RWPE2 (cell line): ENCODE data around the gene PLD4.
A peak's percentile ranks its signal among the peaks of the same experiment; 100 is the strongest.

Experiments
- ATAC-seq: fragments of 200-7000 bp; cut with Tn5 transposase; 3 replicates; pipeline ENCODE4 v1.9.1; 2021; ENCODE audit warnings: low read depth
- DNase-seq: peaks from one replicate; pipeline ENCODE4 v3.0.0-alpha.2; 2020; ENCODE audit warnings: low spot score
- H3K27ac ChIP-seq: fragments of 450-650 bp; 2 replicates; pipeline ENCODE4 v1.5.1; 2017; ENCODE audit warnings: mild to moderate bottlenecking; ENCODE audit not compliant: poor library complexity, severe bottlenecking
- H3K27me3 ChIP-seq: fragments of 250-450 bp; sonication (Bioruptor Pico); 2 replicates; pipeline ENCODE4 v1.5.1; 2021; ENCODE audit warnings: mild to moderate bottlenecking, moderate library complexity; ENCODE audit not compliant: insufficient read depth, poor library complexity, severe bottlenecking
- H3K36me3 ChIP-seq: fragments of 250-450 bp; sonication (Bioruptor Pico); 2 replicates; pipeline ENCODE4 v1.5.1; 2020; ENCODE audit warnings: low read depth, mild to moderate bottlenecking, moderate library complexity
- H3K4me1 ChIP-seq: fragments of 250-450 bp; sonication (Bioruptor Pico); 2 replicates; pipeline ENCODE4 v1.5.1; 2021; ENCODE audit warnings: mild to moderate bottlenecking, moderate library complexity; ENCODE audit not compliant: insufficient read depth, poor library complexity, severe bottlenecking
- H3K4me3 ChIP-seq: fragments of 250-450 bp; sonication (Bioruptor Pico); 2 replicates; pipeline ENCODE4 v1.5.1; 2021; ENCODE audit warnings: mild to moderate bottlenecking, moderate library complexity; ENCODE audit not compliant: severe bottlenecking
- H3K9me3 ChIP-seq: fragments of 250-450 bp; sonication (Bioruptor Pico); 2 replicates; pipeline ENCODE4 v1.5.1; 2021; ENCODE audit warnings: mild to moderate bottlenecking, moderate library complexity; ENCODE audit not compliant: severe bottlenecking
- CTCF ChIP-seq: fragments of 450-650 bp; IDR thresholded peaks from one replicate; pipeline ENCODE4 v1.5.1; 2017; ENCODE audit warnings: mild to moderate bottlenecking, moderate library complexity; ENCODE audit not compliant: poor library complexity, severe bottlenecking

The PLD4 gene

GRCh38 chr14:104936361-104937155, 11.9 kb downstream of the PLD4 start:
- no peak overlapping the region for H3K4me3 ChIP-seq
- H3K4me1 ChIP-seq: no peaks in the 10 kb centered on the region
- DNase-seq: peak; percentile 54
- H3K9me3 ChIP-seq: no peaks in the 10 kb centered on the region
- no peaks in the 10 kb centered on the region for H3K27me3 ChIP-seq
- no peak; the same call in 2 of the 3 replicates for ATAC-seq
- peaks cover 34% of the 10 kb centered on the region for H3K36me3 ChIP-seq
- TF ChIP-seq CTCF: no peak
- H3K27ac ChIP-seq: no peak overlapping the region

- peak; percentile 47 for DNase-seq
- Histone ChIP-seq H3K36me3 (peaks cover 40% of the 10 kb centered on the region), H3K4me1 (no peaks in the 10 kb centered on the region), H3K27ac (no peak overlapping the region), H3K4me3 (no peak overlapping the region), H3K27me3 (no peaks in the 10 kb centered on the region), H3K9me3 (no peaks in the 10 kb centered on the region)
- ATAC-seq: no peak
- no peak for TF ChIP-seq CTCF
Measured at GRCh38 chr14:104937161-104937560, 12.5 kb downstream of the PLD4 start.

- DNase-seq: no peak
- H3K4me3 ChIP-seq: no peak overlapping the region
- no peaks in the 10 kb centered on the region for H3K27me3 ChIP-seq
- no peak for ATAC-seq
- H3K36me3 ChIP-seq: peaks cover 43% of the 10 kb centered on the region
- no peak for TF ChIP-seq CTCF
- no peaks in the 10 kb centered on the region for H3K9me3 ChIP-seq
- H3K4me1 ChIP-seq: no peaks in the 10 kb centered on the region
- no peak overlapping the region for H3K27ac ChIP-seq
Measured at GRCh38 chr14:104937694-104938365, 13.2 kb downstream of the PLD4 start.

- Histone ChIP-seq H3K27me3 (no peaks in the 10 kb centered on the region), H3K4me3 (no peak overlapping the region), H3K27ac (no peak overlapping the region), H3K4me1 (no peaks in the 10 kb centered on the region), H3K9me3 (no peaks in the 10 kb centered on the region), H3K36me3 (peaks cover 48% of the 10 kb centered on the region)
- ATAC-seq (no peak), DNase-seq (no peak)
- TF ChIP-seq CTCF: no peak
Measured at GRCh38 chr14:104938436-104938835, 13.8 kb downstream of the PLD4 start.

- Histone ChIP-seq H3K4me1 (no peaks in the 10 kb centered on the region), H3K4me3 (no peak overlapping the region), H3K27me3 (no peaks in the 10 kb centered on the region), H3K27ac (no peak overlapping the region), H3K36me3 (peaks cover 48% of the 10 kb centered on the region), H3K9me3 (no peaks in the 10 kb centered on the region)
- TF ChIP-seq CTCF: no peak
- DNase-seq (peak; percentile 34), ATAC-seq (no peak)
Measured at GRCh38 chr14:104938960-104939359, 14.3 kb downstream of the PLD4 start.
